A549 (cell line): ENCODE results near the gene NAV2. TPM values are rescaled to one million over a fixed set of nuclear protein-coding genes. Genes with fewer than 3 reads are reported as not detected.
A peak's percentile ranks its signal among the peaks of the same experiment; 100 is the strongest.

Experiments
- ATAC-seq, 2 experiments: fragments of 200-7000 bp in 1 of 2; fragments of >200 bp in 1 of 2; cut with Nextera tagmentation in 1 of 2; cut with Tn5 transposase in 1 of 2; 3 replicates each; pipeline versions ENCODE4 v1.8.0 to v1.9.1; 2018 to 2020; ENCODE audit warnings: mild to moderate bottlenecking in 1 of 2, moderate library complexity in 1 of 2
- CTCF ChIA-PET: fragments of 300-600 bp; sonication (Branson Sonifier 250); formaldehyde crosslinking; extraction: SDS; loops from one replicate; lab custom pipeline; 2021; ENCODE audit warnings: antibody characterized with exemption, inconsistent platforms; lab: Yijun Ruan, JAX
- POLR2A ChIA-PET: fragments of 350-600 bp; formaldehyde crosslinking; extraction: SDS; loops from one replicate; lab custom pipeline; 2021; ENCODE audit warnings: antibody characterized with exemption, inconsistent platforms; lab: Yijun Ruan, JAX
- DNase-seq, 2 experiments: peaks; one replicate each; pipeline versions ENCODE4 v3.0.0 to v3.0.0-alpha.2; 2011 to 2016; ENCODE audit warnings: low read depth in 1 of 2, low spot score in 1 of 2
- FAIRE-seq: peaks from 2 replicates; lab custom pipeline; 2011; peaks lifted over from hg19 to GRCh38; lab: Jason Lieb, UNC
- H3K27ac ChIP-seq, 2 experiments: fragments of >200 bp; sonication (Bioruptor Twin); formaldehyde crosslinking; 3 replicates each; pipeline ENCODE4 v1.5.1; 2016 to 2017
- H3K4me1 ChIP-seq: fragments of >200 bp; sonication (Bioruptor Twin); formaldehyde crosslinking; 3 replicates; pipeline ENCODE4 v1.6.1; 2016
- H3K4me2 ChIP-seq: fragments of >200 bp; sonication (Bioruptor Twin); formaldehyde crosslinking; 3 replicates; pipeline ENCODE4 v1.6.1; 2016
- H3K4me3 ChIP-seq: fragments of >200 bp; sonication (Bioruptor Twin); formaldehyde crosslinking; 3 replicates; pipeline ENCODE4 v1.5.1; 2016
- H3K9me3 ChIP-seq: fragments of >200 bp; sonication (Bioruptor Twin); formaldehyde crosslinking; 3 replicates; pipeline ENCODE4 v1.6.1; 2016
- CEBPB ChIP-seq, 2 experiments: fragments of >200 bp in 1 of 2; sonication (Bioruptor Twin) in 1 of 2; formaldehyde crosslinking in 1 of 2; IDR thresholded peaks; 2 replicates each; pipeline ENCODE4 v1.6.1; 2012 to 2016
- EHF ChIP-seq: fragments of 250-450 bp; sonication (Bioruptor Pico); IDR thresholded peaks from 2 replicates; pipeline ENCODE4 v1.5.0; 2020; ENCODE audit warnings: mild to moderate bottlenecking
- EHMT2 ChIP-seq: fragments of 200-600 bp; sonication (generic); IDR thresholded peaks from 2 replicates; pipeline ENCODE4 v1.6.1; 2016; ENCODE audit warnings: antibody characterized with exemption, low read depth, mild to moderate bottlenecking, moderate library complexity
- FOSB ChIP-seq: fragments of 250-450 bp; sonication (Bioruptor Pico); IDR thresholded peaks from 2 replicates; pipeline ENCODE4 v1.5.0; 2020; ENCODE audit warnings: mild to moderate bottlenecking, moderate library complexity
- HDAC2 ChIP-seq: fragments of 200-600 bp; sonication (generic); IDR thresholded peaks from 2 replicates; pipeline ENCODE4 v1.6.1; 2016
- HOXB13 ChIP-seq: fragments of 250-450 bp; sonication (Bioruptor Pico); IDR thresholded peaks from 2 replicates; pipeline ENCODE4 v1.5.0; 2020; ENCODE audit warnings: low read depth, mild to moderate bottlenecking, moderate library complexity
- MAFK ChIP-seq: fragments of 450-650 bp; IDR thresholded peaks from 2 replicates; pipeline ENCODE4 v1.6.1; 2014; ENCODE audit not compliant: partially characterized antibody
- MAZ ChIP-seq: fragments of 150-350 bp; IDR thresholded peaks from 2 replicates; pipeline ENCODE4 v1.6.1; 2014; ENCODE audit warnings: antibody characterized with exemption, low read depth, low read length, borderline replicate concordance
- MYC ChIP-seq: IDR thresholded peaks from 2 replicates; pipeline ENCODE4 v1.6.1; 2012; ENCODE audit warnings: mild to moderate bottlenecking, inconsistent platforms, low read length, improper control_type of control experiment, borderline replicate concordance
- NFE2L2 ChIP-seq: fragments of 150-350 bp; conservative IDR thresholded peaks from 2 replicates; pipeline ENCODE4 v1.6.1; 2014; ENCODE audit warnings: low read length
- RCOR1 ChIP-seq: fragments of 150-350 bp; IDR thresholded peaks from 2 replicates; pipeline ENCODE4 v1.6.1; 2014; ENCODE audit warnings: antibody characterized with exemption, low read length, low read depth
- WGBS: methylation state at CpG from one replicate; pipeline ENCODE4 v1.1.6; 2017; ENCODE audit errors: missing lambda C conversion rate; 5-methylcytosine and 5-hydroxymethylcytosine counted together
- polyA plus RNA-seq, 4 experiments: library from polyadenylated mRNA; depleted of rRNA in 3 of 4; stranded (reverse); fragments of >200 nt; fragmentation: RNase III in 1 of 4; extraction: RNeasy Plus Mini Kit Qiagen cat#74134 plus additional on column Dnase treatment in 1 of 4; gene quantifications; 2 replicates in 3 of 4; 3 replicates in 1 of 4; pipeline ENCODE4 v1.2.3, GENCODE V29; 2011 to 2017
- TF ChIP-seq, protein P1 (sequence below): IDR thresholded peaks from 2 replicates; pipeline ENCODE4 v1.6.1; 2012; ENCODE audit warnings: low read depth, borderline replicate concordance
- TF ChIP-seq, protein P2 (sequence below): fragments of 200-600 bp; sonication (generic); IDR thresholded peaks from 2 replicates; pipeline ENCODE4 v1.6.1; 2016; ENCODE audit warnings: antibody characterized with exemption, mild to moderate bottlenecking, moderate library complexity
- TF ChIP-seq, protein P3 (sequence below): fragments of >200 bp; sonication (Bioruptor Twin); formaldehyde crosslinking; IDR thresholded peaks from 3 replicates; pipeline ENCODE4 v1.5.1; 2016
- TF ChIP-seq, protein P4 (sequence below): fragments of 250-450 bp; sonication (Bioruptor Pico); IDR thresholded peaks from 2 replicates; pipeline ENCODE4 v1.5.0; 2021; ENCODE audit warnings: mild to moderate bottlenecking, moderate library complexity, borderline replicate concordance
- TF ChIP-seq, protein P5 (sequence below): IDR thresholded peaks from 2 replicates; pipeline ENCODE4 v1.6.1; 2012

Gene NAV2
- polyA plus RNA-seq, 2 of the 4 experiments (the other 2 are of a cell fraction) = 4.9 to 19.8 TPM

DNA sequence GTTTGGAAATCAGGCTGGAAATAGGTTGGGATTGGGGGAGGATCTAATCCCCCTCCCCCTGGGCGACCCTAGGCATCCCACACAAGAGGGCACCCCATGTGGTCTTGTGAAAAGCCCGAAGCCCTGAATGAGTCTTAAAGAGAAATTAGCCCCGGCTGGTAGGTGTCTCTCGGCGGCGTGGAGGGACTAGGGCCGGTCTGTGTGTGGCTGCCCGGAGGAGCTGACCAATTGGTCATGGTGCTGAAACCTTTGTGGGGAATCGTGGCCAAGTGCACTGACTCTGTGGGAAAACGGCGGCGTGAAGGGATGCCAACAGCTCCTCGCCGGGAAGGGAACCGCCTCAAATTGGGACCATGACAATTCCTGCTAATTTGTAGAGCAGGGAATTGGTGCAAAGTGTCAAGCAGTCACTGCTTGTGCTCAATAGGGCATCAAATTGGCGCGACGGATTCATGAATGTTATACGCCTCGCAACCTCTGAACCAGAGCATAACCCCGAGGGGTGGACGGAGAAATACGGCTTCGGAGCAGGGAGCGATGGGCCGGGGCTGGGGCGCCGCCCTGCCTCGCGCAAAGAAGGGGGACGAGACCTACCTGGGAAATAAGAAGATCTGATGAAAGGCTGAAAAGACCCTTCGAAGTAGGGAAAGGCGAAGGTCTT is 446.1 kb downstream of the NAV2 start:
- 42% methylated on average over 32 of the region's 33 CpGs for WGBS
- no peak for FAIRE-seq

DNA sequence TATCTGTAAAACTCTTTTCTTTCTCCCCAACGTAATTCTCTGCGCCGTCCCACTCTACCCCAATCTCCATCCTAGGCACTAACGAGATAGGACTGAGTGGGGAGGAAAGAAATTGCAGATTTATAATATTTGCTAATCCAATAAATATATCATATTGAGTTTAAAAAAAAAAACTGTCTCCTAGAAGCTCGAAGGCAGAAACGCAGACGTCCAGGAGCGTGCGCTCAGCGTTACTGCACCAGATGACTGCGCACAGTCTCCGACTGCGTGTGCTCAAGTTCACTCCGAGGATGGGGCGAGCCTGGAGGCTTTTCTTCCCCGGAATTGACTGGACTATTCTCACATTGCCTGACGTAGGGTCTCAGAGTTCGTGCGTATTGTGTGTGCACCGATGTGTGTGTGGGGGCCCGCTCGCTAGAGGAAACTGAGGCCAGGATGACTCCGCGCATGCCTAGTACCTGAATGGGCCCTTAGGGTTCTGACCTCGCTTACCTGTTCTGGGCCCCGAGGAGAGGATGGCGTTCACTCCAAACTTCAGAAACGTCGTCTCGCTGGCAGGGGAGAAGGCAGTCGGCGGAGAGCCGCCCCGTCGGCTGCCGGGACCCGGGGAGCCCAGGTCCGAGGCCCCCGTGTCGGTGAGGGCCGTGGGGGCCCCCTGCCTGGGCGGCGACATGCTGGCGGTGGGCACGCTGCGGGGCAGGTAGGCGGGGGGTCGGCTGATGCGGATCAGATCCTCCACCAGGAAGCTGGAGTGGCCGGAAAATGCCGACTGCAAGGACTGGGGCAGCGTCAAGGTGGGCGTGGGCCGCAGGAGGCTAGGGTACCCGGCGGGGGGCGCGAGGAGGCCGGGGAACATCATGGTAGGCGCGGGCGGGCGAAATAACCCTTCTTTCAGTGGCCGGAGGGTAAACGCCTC is 447.1 kb downstream of the NAV2 start:
- FAIRE-seq = no peak
- no peak overlapping the region for H3K27ac ChIP-seq
- no peak overlapping the region for H3K4me2 ChIP-seq
- TF ChIP-seq HOXB13 (CRISPR knock-in tag) = no peak
- TF ChIP-seq HDAC2 = no peak
- TF ChIP-seq, protein P1, sequence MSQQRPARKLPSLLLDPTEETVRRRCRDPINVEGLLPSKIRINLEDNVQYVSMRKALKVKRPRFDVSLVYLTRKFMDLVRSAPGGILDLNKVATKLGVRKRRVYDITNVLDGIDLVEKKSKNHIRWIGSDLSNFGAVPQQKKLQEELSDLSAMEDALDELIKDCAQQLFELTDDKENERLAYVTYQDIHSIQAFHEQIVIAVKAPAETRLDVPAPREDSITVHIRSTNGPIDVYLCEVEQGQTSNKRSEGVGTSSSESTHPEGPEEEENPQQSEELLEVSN = no peak
- TF ChIP-seq, protein P2, sequence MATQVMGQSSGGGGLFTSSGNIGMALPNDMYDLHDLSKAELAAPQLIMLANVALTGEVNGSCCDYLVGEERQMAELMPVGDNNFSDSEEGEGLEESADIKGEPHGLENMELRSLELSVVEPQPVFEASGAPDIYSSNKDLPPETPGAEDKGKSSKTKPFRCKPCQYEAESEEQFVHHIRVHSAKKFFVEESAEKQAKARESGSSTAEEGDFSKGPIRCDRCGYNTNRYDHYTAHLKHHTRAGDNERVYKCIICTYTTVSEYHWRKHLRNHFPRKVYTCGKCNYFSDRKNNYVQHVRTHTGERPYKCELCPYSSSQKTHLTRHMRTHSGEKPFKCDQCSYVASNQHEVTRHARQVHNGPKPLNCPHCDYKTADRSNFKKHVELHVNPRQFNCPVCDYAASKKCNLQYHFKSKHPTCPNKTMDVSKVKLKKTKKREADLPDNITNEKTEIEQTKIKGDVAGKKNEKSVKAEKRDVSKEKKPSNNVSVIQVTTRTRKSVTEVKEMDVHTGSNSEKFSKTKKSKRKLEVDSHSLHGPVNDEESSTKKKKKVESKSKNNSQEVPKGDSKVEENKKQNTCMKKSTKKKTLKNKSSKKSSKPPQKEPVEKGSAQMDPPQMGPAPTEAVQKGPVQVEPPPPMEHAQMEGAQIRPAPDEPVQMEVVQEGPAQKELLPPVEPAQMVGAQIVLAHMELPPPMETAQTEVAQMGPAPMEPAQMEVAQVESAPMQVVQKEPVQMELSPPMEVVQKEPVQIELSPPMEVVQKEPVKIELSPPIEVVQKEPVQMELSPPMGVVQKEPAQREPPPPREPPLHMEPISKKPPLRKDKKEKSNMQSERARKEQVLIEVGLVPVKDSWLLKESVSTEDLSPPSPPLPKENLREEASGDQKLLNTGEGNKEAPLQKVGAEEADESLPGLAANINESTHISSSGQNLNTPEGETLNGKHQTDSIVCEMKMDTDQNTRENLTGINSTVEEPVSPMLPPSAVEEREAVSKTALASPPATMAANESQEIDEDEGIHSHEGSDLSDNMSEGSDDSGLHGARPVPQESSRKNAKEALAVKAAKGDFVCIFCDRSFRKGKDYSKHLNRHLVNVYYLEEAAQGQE = no peak
- TF ChIP-seq, protein P3, sequence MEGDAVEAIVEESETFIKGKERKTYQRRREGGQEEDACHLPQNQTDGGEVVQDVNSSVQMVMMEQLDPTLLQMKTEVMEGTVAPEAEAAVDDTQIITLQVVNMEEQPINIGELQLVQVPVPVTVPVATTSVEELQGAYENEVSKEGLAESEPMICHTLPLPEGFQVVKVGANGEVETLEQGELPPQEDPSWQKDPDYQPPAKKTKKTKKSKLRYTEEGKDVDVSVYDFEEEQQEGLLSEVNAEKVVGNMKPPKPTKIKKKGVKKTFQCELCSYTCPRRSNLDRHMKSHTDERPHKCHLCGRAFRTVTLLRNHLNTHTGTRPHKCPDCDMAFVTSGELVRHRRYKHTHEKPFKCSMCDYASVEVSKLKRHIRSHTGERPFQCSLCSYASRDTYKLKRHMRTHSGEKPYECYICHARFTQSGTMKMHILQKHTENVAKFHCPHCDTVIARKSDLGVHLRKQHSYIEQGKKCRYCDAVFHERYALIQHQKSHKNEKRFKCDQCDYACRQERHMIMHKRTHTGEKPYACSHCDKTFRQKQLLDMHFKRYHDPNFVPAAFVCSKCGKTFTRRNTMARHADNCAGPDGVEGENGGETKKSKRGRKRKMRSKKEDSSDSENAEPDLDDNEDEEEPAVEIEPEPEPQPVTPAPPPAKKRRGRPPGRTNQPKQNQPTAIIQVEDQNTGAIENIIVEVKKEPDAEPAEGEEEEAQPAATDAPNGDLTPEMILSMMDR = no peak
- TF ChIP-seq, protein P4, sequence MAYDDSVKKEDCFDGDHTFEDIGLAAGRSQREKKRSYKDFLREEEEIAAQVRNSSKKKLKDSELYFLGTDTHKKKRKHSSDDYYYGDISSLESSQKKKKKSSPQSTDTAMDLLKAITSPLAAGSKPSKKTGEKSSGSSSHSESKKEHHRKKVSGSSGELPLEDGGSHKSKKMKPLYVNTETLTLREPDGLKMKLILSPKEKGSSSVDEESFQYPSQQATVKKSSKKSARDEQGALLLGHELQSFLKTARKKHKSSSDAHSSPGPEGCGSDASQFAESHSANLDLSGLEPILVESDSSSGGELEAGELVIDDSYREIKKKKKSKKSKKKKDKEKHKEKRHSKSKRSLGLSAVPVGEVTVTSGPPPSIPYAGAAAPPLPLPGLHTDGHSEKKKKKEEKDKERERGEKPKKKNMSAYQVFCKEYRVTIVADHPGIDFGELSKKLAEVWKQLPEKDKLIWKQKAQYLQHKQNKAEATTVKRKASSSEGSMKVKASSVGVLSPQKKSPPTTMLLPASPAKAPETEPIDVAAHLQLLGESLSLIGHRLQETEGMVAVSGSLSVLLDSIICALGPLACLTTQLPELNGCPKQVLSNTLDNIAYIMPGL (CRISPR knock-in tag) = no peak
- no peak for TF ChIP-seq EHMT2
- TF ChIP-seq, protein P5, sequence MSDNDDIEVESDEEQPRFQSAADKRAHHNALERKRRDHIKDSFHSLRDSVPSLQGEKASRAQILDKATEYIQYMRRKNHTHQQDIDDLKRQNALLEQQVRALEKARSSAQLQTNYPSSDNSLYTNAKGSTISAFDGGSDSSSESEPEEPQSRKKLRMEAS = no peak
- no peak for TF ChIP-seq MAZ
- TF ChIP-seq FOSB (CRISPR knock-in tag) = no peak
- no peak for TF ChIP-seq MYC
- TF ChIP-seq NFE2L2 = no peak
- no peak for ATAC-seq
- ChIA-PET CTCF (interaction anchor here (1.3 to 2.4 kb wide), 2 partner anchors 32 to 595 kb away, joined by 3 to 9 read pairs; no protein-coding TSS in a partner anchor), POLR2A (no interaction called here)
- WGBS = 51% methylated on average over 38 of the region's 65 CpGs
- no peak for DNase-seq
- no peaks in the 10 kb centered on the region for H3K9me3 ChIP-seq
- peaks cover 13% of the 10 kb centered on the region; the same call in 2 of the 3 replicates for H3K4me1 ChIP-seq
- no peak overlapping the region for H3K4me3 ChIP-seq

More for the DNA sequence above, 446.1 kb downstream of the NAV2 start:
- POLR2A ChIA-PET = no interaction called here
- Histone ChIP-seq H3K4me2 (no peak overlapping the region), H3K4me3 (no peak overlapping the region), H3K27ac (no peak overlapping the region), H3K4me1 (peaks cover 13% of the 10 kb centered on the region; the same call in 2 of the 3 replicates), H3K9me3 (no peaks in the 10 kb centered on the region)
- CTCF ChIA-PET = interaction anchor here (0.9 to 1.4 kb wide), 3 partner anchors 26 to 594 kb away, joined by 3 read pairs; no protein-coding TSS in a partner anchor
- DNase-seq = peak in 1 of 2 experiments; percentile 28
- no peak for TF ChIP-seq HDAC2
- TF ChIP-seq CEBPB (IDR thresholded peaks at IDR 0.05) = no peak
- no peak for TF ChIP-seq RCOR1
- TF ChIP-seq MAFK = no peak
- no peak for TF ChIP-seq EHF (CRISPR knock-in tag)
- TF ChIP-seq EHMT2 = peak; percentile 56; the same call in 1 of the 2 replicates
- TF ChIP-seq, protein P2 = peak; percentile 90
- ATAC-seq = peak; percentile 67 to 68; a peak in 5 of 6 replicates
